NCI-H2107 (cell line): ENCODE data around the gene AOPEP.
A peak's percentile ranks its signal among the peaks of the same experiment; 100 is the strongest.
"Not testable (repeated sequence)": the region's sequence is repeated elsewhere in the genome, so short reads cannot be mapped to it uniquely, and the experiment has no call there.

Experiments used
- DNase-seq: peaks from one replicate; lab custom pipeline; 2025; lab: John Stamatoyannopoulos, UW

AOPEP gene

GRCh38 chr9:95018099-95018936, 291.8 kb downstream of the AOPEP start:
- no peak for DNase-seq

GRCh38 chr9:95020644-95021043, 294.1 kb downstream of the AOPEP start:
- not testable (repeated sequence) for DNase-seq

GRCh38 chr9:95021166-95021886, 294.8 kb downstream of the AOPEP start:
- no peak for DNase-seq

- DNase-seq = no peak
Observed at GRCh38 chr9:95022657-95023056, 296.2 kb downstream of the AOPEP start.

GRCh38 chr9:95023217-95024003, 296.9 kb downstream of the AOPEP start:
- DNase-seq = peak; percentile 66

GRCh38 chr9:95024097-95024671, 297.7 kb downstream of the AOPEP start:
- DNase-seq = no peak

GRCh38 chr9:95025213-95026147, 299.0 kb downstream of the AOPEP start:
- DNase-seq = no peak

- DNase-seq = no peak
Observed at GRCh38 chr9:95026148-95026524, 299.6 kb downstream of the AOPEP start.

- DNase-seq = no peak
Observed at GRCh38 chr9:95027914-95028852, 301.7 kb downstream of the AOPEP start.

GRCh38 chr9:95028853-95029219, 302.3 kb downstream of the AOPEP start:
- no peak for DNase-seq

GRCh38 chr9:95029288-95029687, 302.8 kb downstream of the AOPEP start:
- DNase-seq = peak; percentile 49

GRCh38 chr9:95029720-95030119, 303.2 kb downstream of the AOPEP start:
- no peak for DNase-seq

- no peak for DNase-seq
Observed at GRCh38 chr9:95030344-95030743, 303.8 kb downstream of the AOPEP start.

GRCh38 chr9:95030920-95031642, 304.6 kb downstream of the AOPEP start:
- DNase-seq = no peak

- peak; percentile 47 for DNase-seq
Observed at GRCh38 chr9:95031711-95032461, 305.4 kb downstream of the AOPEP start.

- DNase-seq = no peak
Observed at GRCh38 chr9:95032580-95033341, 306.3 kb downstream of the AOPEP start.

GRCh38 chr9:95035846-95036245, 309.3 kb downstream of the AOPEP start:
- no peak for DNase-seq

- no peak for DNase-seq
Observed at GRCh38 chr9:95036676-95037075, 310.2 kb downstream of the AOPEP start.
